Measurements from ENCODE around the gene NT5DC3. TPM values are rescaled to one million over a fixed set of nuclear protein-coding genes. Genes with fewer than 3 reads are reported as not detected.

Gene NT5DC3
- total and polyA plus RNA-seq, 2 donors (not counting 3 experiments of a cell fraction or from before 2014, with no cell fraction given) = 1.5 to 6.7 TPM

DNA sequence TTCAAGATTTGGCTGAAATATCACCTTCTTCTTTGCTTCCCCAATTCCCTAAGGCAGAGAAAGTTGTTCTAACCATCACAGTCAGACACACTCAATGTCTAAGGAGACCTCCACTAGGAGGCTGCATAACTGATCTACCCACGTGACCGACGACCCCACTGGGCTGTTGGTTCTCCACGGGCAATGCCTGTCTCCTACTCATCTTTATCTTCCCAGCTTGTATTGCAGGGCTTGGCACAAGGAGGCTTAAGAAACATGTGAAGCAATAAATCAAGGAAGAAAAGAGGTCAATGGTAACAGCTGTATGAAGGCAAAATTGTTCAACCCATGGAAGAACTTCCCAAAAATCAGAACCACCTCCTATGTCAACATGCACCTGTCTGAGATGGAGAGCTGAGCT is 27.1 kb downstream of the NT5DC3 start:
- CTCF ChIA-PET = interaction anchor here (1.5 kb wide), 1 partner anchor 42 kb away, joined by 4 read pairs; no protein-coding TSS in a partner anchor
- no peaks in the 10 kb centered on the region for H3K79me2 ChIP-seq (ENCODE audit: control insufficient read depth, insufficient read depth, low read length)

More for the DNA sequence above, 27.1 kb downstream of the NT5DC3 start:
- Histone ChIP-seq H3K4me3 (replicated peaks in 1 of 3; ENCODE audit: insufficient read depth in 1 of 3, low read depth in 1 of 3, low read length in 3 of 3) (no peak overlapping the region), H3K27me3 (ENCODE audit: control insufficient read depth in 2 of 2, insufficient read depth in 2 of 2, low read length in 2 of 2) (no peaks in the 10 kb centered on the region), H3K36me3 (ENCODE audit: control insufficient read depth in 2 of 2, extremely low read depth in 1 of 2, insufficient read depth in 2 of 2, low read length in 2 of 2) (peaks cover 0 to 2% of the 10 kb centered on the region in 2 experiments), H3K27ac (ENCODE audit: insufficient read depth, low read depth, low read length) (no peak overlapping the region), H3K9me1 (replicated peaks; ENCODE audit: control insufficient read depth, extremely low read depth, insufficient read depth, low read length) (no peaks in the 10 kb centered on the region), H2AFZ (ENCODE audit: low read depth, low read length) (no peak overlapping the region), H3K9ac (replicated peaks; ENCODE audit: extremely low read depth, insufficient read depth, low read length) (no peak overlapping the region), H4K20me1 (replicated peaks; ENCODE audit: control insufficient read depth, extremely low read depth, insufficient read depth, low read length) (no peaks in the 10 kb centered on the region), H3K9me3 (replicated peaks; ENCODE audit: control insufficient read depth, insufficient read depth, low read length) (no peaks in the 10 kb centered on the region), H3K4me2 (ENCODE audit: insufficient read depth, low read length) (no peak overlapping the region), H3K4me1 (ENCODE audit: control insufficient read depth, extremely low read depth, insufficient read depth, low read length) (no peaks in the 10 kb centered on the region)
- FAIRE-seq (no peak), DNase-seq (ENCODE audit: low read depth, low spot score) (no peak)
- dilution Hi-C loops (cut with MboI; ENCODE audit: extremely low pct_ligation_motif_present, low sequenced_read_pairs) (no loop called here), intact Hi-C loops (cut with micrococcal nuclease) (no loop called here)
- no TSS peak for BruUV-seq (replicated peaks)
- no peak for TF ChIP-seq POLR2A (IDR thresholded peaks at IDR 0.05; ENCODE audit: low read depth, low read length)
- no peak for TF ChIP-seq EZH2 (IDR thresholded peaks at IDR 0.05; ENCODE audit: borderline replicate concordance, low read depth, low read length, severe bottlenecking)
- TF ChIP-seq JUN (IDR thresholded peaks at IDR 0.05; ENCODE audit: borderline replicate concordance, insufficient read depth, insufficient read length, low read depth) = no peak
- TF ChIP-seq, protein P1, sequence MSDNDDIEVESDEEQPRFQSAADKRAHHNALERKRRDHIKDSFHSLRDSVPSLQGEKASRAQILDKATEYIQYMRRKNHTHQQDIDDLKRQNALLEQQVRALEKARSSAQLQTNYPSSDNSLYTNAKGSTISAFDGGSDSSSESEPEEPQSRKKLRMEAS (IDR thresholded peaks at IDR 0.05; ENCODE audit: insufficient read depth, insufficient read length) = no peak
- no peak for TF ChIP-seq GATA2 (IDR thresholded peaks at IDR 0.05; ENCODE audit: insufficient read depth, insufficient read length, low read depth, low read length)
- TF ChIP-seq MYC (IDR thresholded peaks at IDR 0.05; ENCODE audit: low read depth, low read length) = no peak
- TF ChIP-seq, protein P2, sequence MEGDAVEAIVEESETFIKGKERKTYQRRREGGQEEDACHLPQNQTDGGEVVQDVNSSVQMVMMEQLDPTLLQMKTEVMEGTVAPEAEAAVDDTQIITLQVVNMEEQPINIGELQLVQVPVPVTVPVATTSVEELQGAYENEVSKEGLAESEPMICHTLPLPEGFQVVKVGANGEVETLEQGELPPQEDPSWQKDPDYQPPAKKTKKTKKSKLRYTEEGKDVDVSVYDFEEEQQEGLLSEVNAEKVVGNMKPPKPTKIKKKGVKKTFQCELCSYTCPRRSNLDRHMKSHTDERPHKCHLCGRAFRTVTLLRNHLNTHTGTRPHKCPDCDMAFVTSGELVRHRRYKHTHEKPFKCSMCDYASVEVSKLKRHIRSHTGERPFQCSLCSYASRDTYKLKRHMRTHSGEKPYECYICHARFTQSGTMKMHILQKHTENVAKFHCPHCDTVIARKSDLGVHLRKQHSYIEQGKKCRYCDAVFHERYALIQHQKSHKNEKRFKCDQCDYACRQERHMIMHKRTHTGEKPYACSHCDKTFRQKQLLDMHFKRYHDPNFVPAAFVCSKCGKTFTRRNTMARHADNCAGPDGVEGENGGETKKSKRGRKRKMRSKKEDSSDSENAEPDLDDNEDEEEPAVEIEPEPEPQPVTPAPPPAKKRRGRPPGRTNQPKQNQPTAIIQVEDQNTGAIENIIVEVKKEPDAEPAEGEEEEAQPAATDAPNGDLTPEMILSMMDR (IDR thresholded peaks at IDR 0.05; ENCODE audit: extremely low read depth in 1 of 2, insufficient read depth in 1 of 2, low read depth in 1 of 2, low read length in 2 of 2) = no peak
- no peak for TF ChIP-seq POLR2AphosphoS5 (IDR thresholded peaks at IDR 0.05; ENCODE audit: insufficient read depth, low read depth, low read length)
- TF ChIP-seq FOS (IDR thresholded peaks at IDR 0.05; ENCODE audit: borderline replicate concordance, insufficient read depth, low read length) = no peak
- POLR2A ChIA-PET = no interaction called here

Measured in endothelial cell of umbilical vein (primary cell).